GM03348 (cell line): ENCODE data around the gene MPHOSPH8.

Source experiments
- DNase-seq: peaks from one replicate; pipeline ENCODE4 v3.0.0; 2012; ENCODE audit warnings: low spot score

The MPHOSPH8 gene

GRCh38 chr13:19633479-19634255 is at the start of gene MPHOSPH8:
Gene MPHOSPH8, plus strand, starts transcription at chr13:19633659. Its CDS starts 90 bp downstream, at chr13:19633749.
- peak; percentile 99 for DNase-seq

- peak; percentile 13 for DNase-seq
Observed at GRCh38 chr13:19586904-19587634, 46.4 kb upstream of the MPHOSPH8 start.

GRCh38 chr13:19587635-19588300 is 45.7 kb upstream of the MPHOSPH8 start:
- peak; percentile 42 for DNase-seq

DNA sequence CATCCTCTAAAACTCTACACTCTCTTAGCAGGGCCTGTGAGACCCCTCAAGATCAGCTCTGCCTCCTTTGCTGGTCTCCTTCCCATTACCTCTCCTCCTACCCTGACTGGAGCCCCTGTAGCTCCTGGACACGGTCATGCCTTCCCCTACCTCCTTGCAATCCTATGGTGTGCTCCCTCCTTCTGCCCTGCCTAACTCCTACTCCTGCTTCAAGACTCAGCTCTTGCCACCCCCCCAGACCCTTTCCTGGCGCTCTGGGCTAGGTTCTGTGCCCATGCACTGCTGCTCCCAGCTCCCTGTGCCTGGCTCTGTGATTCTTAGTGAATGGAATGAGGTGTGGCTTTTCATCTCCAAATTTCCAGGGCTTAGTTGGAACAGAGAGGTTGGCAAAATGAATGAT is 44.1 kb upstream of the MPHOSPH8 start:
- no peak for DNase-seq

DNA sequence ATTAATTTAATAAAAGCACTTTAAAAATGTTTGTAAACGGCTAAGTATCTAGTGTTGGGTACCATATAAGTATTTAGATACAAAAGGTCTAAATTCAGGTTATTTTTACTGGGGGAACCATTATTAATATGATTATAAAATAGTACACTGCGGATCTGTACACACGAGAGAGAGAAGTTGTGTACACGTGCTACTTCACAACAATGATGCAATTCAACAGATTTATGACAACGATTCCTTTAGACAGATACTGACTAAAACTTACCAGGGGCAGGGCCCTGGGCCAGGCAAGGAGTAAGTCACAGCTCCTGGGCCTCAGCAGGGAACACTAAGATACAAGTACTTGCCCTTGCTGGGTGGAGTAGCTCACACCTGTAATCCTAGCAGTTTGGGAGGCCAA is 43.0 kb upstream of the MPHOSPH8 start:
- DNase-seq: no peak

DNA sequence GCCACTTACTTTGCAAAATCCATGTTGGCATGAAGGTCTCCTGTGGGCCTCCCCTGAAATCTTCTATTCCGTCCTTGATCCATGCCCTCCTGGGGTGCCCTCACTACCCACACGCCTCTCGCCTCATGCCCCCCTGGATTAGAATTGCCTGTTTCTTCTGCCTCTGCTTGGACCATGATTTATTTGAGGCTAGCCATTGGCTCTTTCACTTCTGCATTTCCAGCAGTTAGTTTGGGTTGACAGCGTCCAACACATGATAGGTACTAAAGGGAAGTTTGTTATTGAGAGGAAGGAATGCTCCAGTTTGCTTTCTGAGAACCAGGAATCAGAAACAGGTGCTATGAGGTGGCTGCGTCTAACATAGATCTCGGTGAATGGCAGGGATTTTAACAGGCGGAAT is 41.6 kb upstream of the MPHOSPH8 start:
- no peak for DNase-seq

GRCh38 chr13:19592657-19593180 is 40.7 kb upstream of the MPHOSPH8 start:
- no peak for DNase-seq

DNA sequence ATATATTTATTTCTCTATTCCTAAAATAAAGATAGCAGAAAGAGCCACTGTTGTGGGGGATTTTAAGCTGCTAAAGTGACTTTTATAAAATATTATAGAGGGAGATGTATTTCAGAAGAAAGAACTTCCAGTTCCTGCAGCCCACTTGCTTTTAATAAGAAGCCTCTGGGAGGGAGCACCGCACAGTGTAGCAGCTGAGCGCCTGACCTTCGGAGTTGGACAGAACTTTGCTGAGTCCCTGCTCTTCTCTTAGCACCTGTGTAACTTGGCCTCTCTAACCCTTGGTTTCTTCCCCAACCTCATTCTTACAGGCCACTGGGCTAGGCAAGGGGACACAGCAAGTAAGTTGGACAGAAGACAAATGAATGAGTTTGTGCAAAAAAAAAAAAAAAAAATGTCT is 37.4 kb upstream of the MPHOSPH8 start:
- no peak for DNase-seq

- DNase-seq: no peak
Observed at GRCh38 chr13:19596960-19597361, 36.5 kb upstream of the MPHOSPH8 start.

- DNase-seq: no peak
Observed at GRCh38 chr13:19597523-19597922, 35.9 kb upstream of the MPHOSPH8 start.

- DNase-seq: peak; percentile 79
Observed at GRCh38 chr13:19601749-19602725, 31.4 kb upstream of the MPHOSPH8 start.

DNA sequence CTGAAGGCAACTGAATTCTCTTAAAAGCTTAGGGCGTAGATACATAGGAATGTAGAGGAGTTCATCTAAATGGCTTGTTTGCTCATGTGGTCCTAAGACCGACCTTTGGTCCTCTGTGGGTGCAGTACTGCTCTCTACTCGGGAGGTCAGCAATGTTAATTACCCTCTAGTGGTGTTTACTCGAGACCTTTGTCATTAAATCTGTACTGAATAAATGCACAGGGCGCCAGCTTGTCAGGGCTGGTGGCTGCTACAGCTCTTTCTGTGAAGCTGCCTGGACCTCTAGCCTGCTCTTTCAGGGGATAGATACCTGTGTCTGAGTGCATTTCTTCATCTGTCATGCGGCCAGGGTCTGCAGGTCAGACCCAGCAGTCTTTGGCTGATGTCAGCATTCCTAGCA is 29.2 kb upstream of the MPHOSPH8 start:
- DNase-seq: no peak

GRCh38 chr13:19605161-19605955 is 28.1 kb upstream of the MPHOSPH8 start:
- DNase-seq: peak; percentile 27

DNA sequence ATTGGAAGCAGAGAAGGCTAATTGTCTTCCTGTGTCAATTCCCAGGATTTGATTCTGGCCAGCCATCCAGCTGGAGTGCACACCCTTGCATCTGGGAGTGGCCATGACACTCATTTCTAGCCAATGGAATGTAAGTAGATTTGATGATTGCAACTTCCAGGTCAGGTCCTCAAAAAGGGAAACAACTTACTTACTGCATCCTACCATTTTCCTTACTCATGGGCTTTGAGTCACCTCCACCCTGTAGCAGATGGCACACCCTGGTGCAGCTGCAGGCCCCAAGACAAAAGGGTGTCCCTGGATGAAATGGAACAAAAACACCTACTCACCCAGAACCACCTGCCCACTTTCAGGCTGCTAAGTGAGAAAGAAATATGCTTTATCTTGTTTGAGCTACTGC is 27.3 kb upstream of the MPHOSPH8 start:
- DNase-seq: no peak

- DNase-seq: no peak
Observed at GRCh38 chr13:19606737-19607136, 26.7 kb upstream of the MPHOSPH8 start.

- DNase-seq: no peak
Observed at GRCh38 chr13:19607523-19608078, 25.9 kb upstream of the MPHOSPH8 start.

DNA sequence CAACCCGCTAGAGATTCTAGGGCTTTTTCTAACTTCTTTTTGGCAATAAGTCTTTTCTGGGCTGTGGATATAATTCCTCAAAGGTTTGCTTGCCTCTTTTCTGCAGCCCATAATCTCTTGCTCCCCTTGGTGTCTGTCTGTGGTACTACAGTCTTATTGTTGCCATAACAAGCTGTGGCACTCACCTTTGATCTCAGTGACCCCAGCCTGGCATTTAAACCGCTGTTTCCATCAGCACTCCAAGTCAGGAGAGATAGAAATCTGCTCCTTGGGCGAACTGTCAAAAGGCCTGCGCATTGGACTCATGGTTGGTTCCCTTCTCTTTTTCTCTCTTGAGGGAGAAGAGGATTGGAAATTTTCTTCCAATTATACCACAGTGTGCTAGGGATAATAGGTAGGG is 14.5 kb upstream of the MPHOSPH8 start:
- peak; percentile 67 for DNase-seq

GRCh38 chr13:19622193-19622592 is 11.3 kb upstream of the MPHOSPH8 start:
- no peak for DNase-seq

GRCh38 chr13:19624265-19624664 is 9.2 kb upstream of the MPHOSPH8 start:
- no peak for DNase-seq

DNA sequence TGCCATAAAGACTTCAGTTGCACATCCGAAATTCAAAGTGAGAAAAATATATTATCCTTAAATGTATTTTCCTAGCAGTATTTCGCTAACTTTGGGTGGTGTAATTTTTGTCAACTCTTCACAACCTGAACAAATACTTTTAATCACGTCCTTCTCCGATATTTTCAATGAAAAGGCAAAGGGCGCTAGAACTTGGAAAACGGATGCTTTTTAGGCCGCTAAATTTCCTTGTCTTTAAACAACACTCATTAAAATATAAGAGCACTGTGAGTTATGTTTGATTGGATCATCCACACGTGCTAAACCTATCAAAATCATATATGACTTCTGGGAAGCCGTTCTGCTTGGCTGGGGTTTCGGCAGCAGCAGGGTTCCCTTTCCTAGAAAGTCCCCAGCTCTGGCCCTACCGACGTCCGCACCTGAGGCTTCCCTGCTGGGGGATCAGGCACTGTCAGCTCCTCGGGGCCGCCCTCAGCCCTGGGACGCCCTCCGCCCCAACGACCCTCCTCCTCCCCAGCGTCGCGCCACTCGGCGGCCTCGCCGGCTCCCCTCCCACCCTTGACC is 462 bp upstream of the MPHOSPH8 start:
- no peak for DNase-seq
